SIG-M5 (cell line): ENCODE data around the gene PRKCE.

Experiments
- DNase-seq: peaks from one replicate; lab custom pipeline; 2025; lab: John Stamatoyannopoulos, UW

PRKCE gene

DNA sequence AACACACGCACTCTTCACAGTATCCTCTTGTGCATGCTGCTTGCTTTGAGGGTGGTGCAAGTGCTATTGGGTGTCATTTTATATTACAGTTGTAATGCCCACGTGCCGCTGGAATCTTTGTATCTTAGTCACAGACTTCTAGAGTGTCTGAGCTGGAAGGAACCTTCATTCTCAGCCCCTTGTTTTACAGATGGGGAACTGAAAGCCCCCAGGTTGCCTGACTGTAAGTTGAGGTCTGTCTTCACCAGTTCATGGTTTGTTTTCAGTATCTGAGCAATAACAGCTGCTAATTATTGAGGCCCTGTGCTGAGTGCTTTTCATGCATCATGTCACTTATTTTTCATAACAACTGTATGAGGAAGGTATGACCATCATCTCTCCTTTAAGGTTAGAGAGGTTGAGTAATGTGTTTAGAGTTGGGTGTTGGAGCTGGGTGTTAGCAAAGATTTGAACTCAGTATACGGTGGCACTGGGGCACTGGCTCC lies 77.0 kb downstream of the PRKCE start:
- no peak for DNase-seq

DNA sequence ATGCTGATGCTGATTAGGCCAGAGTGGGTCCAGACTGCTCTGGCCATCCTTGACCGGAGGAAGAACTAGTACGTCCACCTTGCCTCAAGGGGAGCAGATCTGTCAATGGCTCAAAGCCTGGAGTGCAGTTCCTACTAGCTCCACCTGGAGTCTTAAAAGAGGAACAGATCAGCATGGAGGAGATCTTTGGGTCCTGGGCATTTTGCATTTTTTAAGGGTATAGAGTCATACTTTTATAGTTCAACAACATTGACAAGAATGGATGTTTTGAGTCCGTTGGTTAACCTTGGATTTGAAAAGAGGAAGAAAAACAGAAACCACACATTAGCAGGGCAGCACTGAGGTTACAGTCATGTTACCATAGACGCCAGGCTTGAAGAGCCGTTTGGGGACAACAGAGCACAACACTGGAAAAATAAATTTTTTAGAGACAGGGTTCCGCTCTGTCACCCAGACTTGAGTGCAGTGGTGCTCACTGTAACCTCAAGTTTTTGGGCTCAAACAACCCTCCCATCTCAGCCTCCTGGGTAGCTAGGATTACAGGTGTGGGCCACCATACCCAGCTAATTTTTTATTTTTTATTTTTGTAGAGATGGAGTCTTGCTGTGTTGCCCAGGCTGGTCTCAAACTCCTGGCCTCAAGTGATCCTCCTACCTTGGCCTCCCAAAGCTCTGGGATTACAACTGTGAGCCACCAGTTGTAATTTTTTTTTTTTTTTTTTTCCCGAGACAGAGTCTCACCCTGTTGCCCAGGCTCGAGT lies 78.5 kb downstream of the PRKCE start:
- peak; percentile 80 for DNase-seq

DNA sequence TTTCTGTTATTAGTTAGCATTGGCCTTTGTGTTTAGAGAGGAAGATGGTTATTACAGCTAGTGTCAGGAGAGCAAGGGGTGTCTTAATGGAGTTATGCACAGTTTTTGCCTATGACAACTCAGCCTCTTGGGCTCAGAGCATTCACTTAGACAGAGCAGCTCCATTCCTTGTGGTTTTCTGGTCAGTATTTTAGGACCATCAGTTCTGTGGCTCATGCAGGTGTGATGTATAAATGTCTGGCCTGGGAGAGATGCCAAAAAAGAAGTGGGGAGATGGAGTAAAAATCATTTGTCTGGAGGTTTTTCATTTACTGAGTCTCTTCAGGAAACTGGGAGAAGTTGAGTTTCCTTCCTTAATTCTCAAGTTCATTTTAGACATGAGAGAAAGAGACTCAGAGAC lies 79.7 kb downstream of the PRKCE start:
- no peak for DNase-seq

DNA sequence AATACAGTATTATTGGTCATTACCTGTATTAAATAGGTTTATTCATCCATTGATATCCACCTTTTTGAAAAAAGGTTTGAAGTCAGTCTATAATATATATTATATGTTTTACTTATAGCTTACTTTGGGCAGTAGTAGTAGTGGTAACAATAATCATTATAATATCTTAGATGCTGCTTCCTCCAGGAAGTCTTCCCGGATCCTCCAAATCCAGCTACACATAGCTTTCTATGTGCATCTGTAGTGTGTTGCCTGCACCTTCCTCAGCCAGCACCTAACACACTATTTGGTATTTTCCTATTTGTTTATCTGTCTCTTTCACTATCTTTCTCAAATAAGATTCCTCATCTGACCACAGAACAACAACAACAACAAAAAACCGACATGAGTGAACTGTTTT lies 81.0 kb downstream of the PRKCE start:
- no peak for DNase-seq

DNA sequence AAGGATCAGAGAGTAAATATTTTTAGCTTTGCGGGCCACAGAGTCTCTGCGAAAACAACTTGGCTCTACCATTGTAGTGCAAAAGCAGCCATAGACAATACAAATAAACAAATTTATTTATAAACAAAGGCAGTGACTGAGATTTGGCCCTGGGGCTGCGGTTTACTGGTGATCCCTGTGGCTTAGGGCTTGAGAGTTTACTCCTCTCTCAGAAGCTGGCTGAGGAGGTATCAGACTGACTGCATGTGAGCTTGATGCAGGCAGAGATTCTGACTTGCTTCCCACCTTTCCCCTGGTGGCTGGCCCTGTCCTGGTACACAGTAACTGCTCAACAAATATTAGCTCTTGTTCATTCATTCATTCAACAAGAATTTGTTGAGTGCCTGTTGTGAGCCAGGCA lies 81.5 kb downstream of the PRKCE start:
- DNase-seq: no peak

DNA sequence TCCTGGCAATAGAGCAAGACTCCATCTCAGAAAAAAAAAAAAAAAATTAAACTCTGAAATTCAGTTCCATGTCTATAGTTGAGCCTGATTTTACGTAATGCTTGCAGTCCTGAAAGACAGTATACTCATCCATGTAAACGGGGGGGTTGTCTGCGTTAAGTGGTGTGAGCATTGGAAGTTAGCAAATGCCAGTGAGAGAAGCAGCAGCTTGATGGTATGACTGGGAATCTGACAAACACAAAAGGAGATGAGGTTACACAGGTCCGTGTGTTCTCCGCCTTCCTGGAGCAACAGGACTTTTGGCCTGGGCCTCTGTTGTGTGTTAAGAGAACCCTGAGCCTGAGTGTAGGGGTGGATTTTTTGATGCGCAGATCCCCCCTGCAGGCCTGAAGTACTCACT lies 82.9 kb downstream of the PRKCE start:
- no peak for DNase-seq

DNA sequence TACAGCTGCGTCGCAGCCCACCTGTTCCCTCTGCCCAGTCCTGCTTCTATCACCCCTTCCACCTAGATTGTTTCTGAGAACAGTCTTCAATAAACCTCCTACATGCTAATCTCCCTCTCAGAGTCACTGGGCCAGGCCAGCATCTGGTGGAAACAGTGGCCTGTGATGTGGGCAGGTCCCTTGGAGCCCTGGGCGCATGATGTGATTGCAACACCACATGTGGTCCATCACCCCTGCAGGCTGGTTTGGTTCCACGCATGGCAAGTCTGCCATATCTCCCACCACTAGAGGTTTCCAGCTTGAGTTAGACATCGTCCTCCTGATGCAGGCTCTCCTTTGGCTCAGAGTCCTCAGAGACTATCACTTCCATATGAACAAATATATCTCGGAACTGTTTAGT lies 83.5 kb downstream of the PRKCE start:
- DNase-seq: no peak

DNA sequence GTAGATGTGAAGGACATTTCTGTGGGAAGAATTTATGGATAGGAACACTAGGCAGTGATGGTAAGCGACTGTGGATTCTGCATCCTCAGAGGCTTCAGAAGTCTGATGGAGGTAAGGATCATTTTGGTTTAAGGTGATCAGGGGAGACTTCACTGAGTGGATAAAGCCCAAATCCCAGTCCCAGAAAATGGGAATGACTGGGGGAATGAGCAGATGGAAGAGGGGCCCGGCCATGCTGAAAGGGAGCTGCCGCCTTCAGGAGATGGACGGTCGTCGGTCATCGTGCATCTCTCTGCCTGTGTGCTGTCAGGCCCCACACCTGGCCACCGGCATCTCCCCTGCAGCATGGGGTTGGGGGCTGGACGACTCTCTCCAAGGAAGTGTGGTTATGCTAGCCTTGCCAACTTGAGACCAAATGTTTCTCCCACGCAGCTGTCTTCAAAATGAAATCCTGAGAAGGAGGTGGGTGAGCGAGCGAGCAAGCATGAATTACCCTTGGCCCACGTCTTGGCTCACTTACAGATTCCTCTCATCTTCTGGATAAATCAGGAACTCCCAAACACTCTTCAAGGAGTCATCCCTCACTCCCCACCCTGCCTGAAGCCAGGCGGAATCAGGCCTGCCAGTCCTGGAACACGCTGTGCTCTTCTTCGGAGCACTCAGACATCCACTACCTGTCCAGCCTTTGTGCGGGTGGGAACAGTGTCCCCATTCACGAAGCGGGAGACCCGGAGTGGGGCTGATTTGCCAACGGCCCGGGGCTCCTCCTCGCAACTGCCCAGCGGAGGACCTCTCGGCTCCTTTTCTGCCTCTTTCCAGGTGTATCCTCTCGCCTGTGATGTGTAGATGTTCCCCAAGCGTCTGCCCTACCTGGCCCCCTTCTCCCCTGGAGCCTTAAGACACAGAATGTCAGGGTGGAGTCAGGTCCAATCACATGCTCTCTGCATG lies 85.6 kb downstream of the PRKCE start:
- no peak for DNase-seq

DNA sequence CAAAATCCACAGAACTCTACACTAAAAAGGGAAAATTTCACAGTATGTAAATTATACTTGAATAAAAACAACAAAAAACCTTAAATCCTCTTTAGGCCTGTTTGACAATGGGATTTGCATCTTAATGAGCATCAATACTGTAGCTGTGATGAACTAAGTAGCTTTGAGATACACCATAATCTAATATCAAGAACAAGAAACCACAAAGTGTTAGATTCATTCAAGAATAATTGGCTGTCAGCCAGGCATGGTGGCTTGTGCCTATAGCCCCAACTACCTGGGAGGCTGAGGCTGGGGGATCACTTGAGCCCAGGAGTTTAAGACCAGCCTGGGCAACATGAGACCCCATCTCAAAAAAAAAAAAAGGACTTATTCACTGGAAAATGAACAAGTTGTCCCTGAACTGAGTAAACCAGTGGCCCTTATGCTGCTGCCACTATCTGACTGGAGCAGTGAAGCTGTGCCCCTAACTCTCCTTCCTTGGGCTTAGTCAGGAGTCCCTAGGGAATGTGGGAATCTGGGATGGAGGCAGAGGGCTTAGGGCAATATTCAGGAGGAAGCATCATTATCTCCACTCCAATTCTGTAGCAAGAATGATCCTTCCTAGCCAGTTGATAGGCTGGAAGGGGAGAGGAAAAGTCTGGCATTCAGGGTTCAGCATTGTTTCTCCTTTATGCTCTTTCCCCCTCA lies 88.5 kb downstream of the PRKCE start:
- DNase-seq: no peak

DNA sequence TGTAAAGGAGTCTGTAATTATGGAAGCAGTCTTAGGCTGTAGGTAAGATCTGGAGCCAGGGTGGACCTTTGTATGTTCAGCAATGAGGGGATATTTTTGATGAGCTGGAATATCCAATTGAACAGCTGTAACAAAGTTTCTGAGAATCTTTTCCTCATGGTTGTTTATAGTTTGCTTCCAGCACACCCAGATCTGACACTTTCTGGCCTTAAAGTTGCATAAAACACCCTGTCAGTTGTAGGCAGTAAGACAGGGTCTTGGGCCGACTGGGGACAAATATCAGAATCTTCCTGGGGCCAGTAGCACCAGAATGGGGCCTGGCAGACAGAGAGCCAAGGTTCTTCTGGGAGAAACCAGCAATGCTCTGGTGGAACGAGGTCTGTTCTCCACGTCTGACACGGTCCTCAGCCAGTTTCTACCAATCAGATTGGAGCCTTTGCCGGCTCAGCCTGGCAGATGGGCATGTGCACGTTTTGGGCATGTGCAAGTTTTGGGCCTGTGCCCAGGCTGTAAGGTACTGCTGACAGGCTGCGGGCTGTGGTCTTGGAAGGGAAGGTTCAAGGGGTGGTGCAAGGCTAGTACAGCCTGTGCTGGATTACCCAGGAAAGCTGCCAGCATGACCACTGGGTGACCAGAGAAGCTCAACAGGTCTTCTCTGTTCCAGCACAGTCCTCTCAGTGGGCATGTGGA lies 89.8 kb downstream of the PRKCE start:
- no peak for DNase-seq

DNA sequence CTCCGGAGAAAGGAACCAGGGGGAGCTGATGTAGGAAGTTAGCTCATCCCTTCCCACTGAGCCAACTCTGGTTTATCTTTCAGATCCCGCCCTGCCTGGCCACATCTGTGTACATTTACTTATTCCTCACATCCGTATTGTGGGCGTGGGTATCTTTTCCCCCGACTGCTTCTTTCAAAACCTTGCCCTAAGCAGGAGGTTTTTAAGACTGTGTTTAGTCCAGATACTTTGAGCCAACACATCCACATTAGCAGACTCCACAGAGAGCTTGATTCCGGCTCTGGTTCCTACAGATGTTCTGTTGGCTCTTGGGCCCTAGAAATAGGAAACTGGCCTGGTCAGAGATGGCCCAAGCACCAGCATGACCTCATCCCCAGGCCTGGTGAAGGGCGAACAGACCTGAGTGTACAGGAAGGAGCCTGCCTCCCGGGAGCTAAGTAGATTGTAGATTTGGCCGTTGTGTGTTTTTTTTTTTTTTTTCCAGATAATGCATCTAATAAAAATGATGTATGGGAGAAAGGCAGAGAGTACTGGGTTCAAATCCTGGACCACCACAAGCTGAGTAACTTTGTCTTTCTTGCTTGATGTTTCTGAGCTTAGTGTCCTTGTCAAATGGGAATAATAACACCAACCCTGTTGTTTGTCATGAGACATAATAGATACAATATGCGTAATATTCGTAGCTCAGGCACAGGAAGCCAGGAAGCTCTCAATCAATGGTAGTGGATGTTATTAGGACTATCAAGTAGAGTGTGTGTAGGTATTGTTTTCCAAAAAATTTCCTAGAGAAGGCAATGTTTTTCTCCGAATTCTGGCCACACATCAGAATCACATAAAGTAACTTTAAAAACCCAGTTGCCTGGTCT lies 92.3 kb downstream of the PRKCE start:
- DNase-seq: no peak

DNA sequence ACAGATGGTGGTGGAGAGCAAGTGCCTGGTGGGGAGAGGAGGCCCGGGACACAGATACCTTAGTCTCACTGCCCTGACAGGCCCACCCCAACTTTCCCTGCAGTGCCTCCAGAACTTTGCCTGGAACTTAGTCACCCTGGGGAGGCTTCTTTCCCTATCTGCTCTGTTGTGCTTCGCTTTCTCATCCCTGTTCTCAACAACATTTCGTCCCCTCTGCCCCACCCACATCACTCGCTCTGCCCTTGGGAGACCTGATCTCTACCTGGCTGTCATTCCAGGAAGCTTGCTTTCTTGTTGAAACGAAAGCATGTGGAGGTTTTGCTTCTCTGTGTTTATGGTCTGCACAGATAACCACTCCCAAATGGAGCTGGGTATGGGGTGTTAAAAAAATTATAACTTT lies 93.8 kb downstream of the PRKCE start:
- DNase-seq: no peak

DNA sequence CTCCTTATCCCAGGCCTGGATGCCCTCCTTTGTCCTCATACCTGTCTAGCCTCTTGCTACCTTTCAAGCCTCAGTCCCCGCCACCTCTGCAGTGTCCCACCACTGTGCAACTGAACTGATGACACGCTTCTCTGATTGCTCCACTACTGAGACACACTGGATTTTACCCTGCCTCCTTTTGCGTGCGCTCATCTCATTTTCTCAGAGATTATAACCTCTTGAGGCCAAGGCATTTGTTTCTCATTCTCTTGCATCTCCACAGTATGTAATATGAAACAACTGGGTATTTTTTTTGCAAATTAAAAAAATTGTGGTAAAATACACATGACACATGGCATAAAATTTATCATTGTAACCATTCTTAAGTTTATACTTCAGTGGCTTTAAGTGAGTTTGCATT lies 95.4 kb downstream of the PRKCE start:
- DNase-seq: no peak

DNA sequence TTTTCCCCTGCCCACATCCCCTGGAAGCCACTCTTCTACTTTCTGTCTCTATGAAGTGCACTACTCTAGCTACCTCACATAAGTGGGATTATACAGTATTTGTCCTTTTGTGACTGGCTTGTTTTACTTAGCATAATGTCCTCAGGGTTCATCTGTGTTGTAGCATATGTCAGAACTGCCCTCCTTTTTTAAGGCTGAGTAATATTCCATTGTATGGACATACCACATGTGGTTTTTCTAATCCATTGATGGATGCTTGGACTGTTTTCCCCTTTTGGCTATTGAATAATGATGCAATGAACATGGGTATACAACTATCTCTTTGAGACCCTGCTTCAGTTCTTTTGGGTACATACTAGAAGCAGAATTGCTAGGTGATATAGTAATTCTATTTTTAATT lies 95.9 kb downstream of the PRKCE start:
- DNase-seq: no peak

DNA sequence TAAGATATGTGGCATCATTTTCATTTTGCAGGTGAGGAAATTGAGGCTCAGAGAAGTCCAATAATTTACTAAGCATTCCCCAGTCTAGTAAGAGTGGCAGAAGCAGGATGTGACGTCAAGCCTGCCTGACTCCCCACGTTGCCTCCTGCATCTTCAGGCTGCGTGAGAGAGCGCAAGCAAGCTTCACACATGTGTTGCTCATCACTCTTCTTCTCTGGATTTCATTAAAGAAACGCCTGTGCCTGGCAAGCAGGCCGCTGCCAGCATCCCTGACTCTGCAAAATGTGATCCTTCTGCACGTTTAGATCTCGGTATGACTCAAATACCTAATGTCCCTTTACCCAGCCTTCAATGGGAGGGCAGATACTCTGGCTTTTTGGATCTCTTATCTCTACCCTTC lies 96.8 kb downstream of the PRKCE start:
- DNase-seq: no peak

DNA sequence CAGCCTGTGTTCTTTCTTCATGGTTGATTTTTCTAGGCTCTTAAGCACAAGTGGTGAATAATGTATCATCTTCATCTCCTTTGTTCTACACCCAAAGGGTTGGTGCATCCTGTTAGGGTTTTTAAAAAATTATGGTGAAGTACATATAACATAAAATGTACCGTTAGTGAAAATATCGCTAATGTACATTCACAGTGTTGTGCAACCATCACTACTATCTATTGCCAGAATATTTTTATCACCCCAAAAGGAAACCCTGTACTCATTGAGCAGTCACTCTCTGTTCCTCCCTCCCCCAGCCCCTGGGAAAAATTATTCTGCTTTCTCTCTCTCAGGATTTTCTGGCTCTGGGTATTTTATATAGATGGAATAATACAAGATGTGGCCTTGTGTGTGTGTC lies 98.5 kb downstream of the PRKCE start:
- no peak for DNase-seq

DNA sequence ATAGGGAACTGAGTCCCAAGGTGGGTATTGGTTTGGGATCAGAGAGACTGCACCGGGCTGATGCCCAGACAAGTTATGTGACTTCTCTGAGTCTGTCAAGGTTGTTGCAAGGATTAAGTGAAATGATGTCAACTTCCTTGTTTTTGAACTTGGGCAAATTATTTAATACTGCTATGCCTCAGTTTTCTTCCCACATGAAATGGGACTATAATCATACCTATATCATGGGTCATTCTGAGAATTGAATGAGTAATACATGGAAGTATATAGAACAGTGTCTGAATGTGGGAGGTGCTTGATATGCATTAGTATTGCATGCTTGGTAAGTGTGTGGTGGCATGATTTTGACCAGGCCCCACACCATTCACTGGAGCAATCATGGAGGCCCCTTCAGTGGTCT lies 99.0 kb downstream of the PRKCE start:
- no peak for DNase-seq

DNA sequence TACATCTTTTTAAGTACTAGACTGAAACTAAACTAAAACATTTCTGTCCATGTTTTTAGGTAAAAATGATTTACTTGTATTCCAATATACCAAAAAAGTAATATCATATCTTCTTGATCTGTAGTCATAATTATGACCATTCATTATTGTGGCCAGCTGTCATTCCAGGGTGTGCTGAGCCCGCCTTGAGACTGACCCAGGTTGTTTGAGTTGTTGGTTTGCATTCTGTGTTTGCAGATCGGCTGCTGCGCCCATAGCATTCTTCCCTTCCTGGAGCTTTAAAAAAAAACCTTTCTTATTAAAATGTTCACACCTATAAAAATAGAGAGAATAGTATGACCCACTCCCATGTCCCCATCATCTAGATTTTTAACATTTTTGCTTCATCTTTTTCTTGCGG lies 101.9 kb downstream of the PRKCE start:
- DNase-seq: no peak

DNA sequence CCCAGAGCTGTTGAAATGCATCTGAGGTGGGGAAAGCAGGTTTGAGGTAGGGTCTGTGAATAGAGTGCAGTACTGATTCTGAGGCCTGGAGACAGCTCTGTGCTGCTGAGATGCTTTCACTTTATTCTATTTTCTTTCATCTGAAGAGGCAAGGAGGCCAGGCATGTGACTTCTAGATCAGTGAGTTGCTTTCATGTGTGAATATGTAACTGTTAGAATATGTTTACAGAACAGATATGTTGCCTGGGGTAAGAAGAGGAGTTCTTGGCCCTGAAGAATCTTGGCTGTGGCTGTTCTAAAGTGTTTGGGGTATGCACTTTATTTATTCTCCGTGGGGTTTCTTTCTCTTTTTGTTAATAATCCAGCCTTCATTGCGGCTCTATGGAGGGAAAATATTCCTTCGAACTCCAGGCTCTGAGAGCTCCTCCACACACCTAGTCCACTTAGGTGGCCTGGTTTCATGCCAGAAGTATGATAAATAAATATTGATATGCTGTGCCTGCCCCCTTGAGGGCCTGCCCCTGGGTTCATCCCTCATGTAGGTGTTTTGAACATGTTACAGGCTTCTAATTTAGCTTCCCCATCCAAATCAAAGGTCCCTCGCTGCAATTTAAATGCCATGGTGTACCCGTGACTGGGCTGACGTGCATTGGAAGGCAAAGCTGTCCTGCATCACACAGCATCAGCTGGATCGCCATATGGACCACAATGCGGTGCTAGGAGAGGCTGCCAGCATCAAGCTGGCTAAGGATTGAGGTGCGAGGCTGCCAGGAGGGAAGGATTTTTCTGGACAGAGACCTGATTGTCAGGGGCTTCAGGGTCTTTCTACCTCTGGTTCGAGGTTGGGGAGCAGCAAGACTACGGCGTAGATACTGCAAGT lies 102.9 kb downstream of the PRKCE start:
- no peak for DNase-seq
